SK-N-SH (cell line): ENCODE results near the gene TUBGCP2.

Experiments
- CTCF ChIP-seq: fragments of 200-600 bp; sonication (generic); IDR thresholded peaks from 2 replicates; pipeline ENCODE4 v1.6.1; 2017; ENCODE audit warnings: antibody characterized with exemption, mild to moderate bottlenecking, moderate library complexity
- FOSL2 ChIP-seq: IDR thresholded peaks from 2 replicates; pipeline ENCODE4 v1.4.0; 2012; ENCODE audit warnings: low read depth, mild to moderate bottlenecking, moderate library complexity, borderline replicate concordance
- FOXJ3 ChIP-seq: sonication (generic); formaldehyde crosslinking; IDR thresholded peaks from 2 replicates; pipeline ENCODE4 v1.5.1; 2020; ENCODE audit warnings: mild to moderate bottlenecking, missing genetic modification reagents
- FOXM1 ChIP-seq: IDR thresholded peaks from 2 replicates; pipeline ENCODE4 v1.4.0; 2012; ENCODE audit warnings: low read depth, mild to moderate bottlenecking
- PBX3 ChIP-seq: IDR thresholded peaks from 2 replicates; pipeline ENCODE4; 2012
- RAD21 ChIP-seq: IDR thresholded peaks from 2 replicates; pipeline ENCODE4 v1.6.1; 2012; ENCODE audit warnings: mild to moderate bottlenecking, low read length
- REST ChIP-seq: IDR thresholded peaks from 2 replicates; pipeline ENCODE4 v1.6.1; 2012; ENCODE audit warnings: mild to moderate bottlenecking, low read depth, low read length, moderate library complexity
- RXRA ChIP-seq: IDR thresholded peaks from 2 replicates; pipeline ENCODE4 v1.4.0; 2012; ENCODE audit warnings: low read depth, mild to moderate bottlenecking, borderline replicate concordance
- SIN3A ChIP-seq: IDR thresholded peaks from 2 replicates; pipeline ENCODE4 v1.6.1; 2012; ENCODE audit warnings: low read depth, mild to moderate bottlenecking, low read length, moderate library complexity, borderline replicate concordance
- TAF1 ChIP-seq: IDR thresholded peaks from 2 replicates; pipeline ENCODE4 v1.6.1; 2012; ENCODE audit warnings: low read depth, mild to moderate bottlenecking, low read length, moderate library complexity, borderline replicate concordance

- TF ChIP-seq RAD21 (no peak), FOXJ3 (CRISPR knock-in tag) (no peak), RXRA (no peak), TAF1 (no peak), REST (no peak), FOSL2 (no peak), FOXM1 (no peak), SIN3A (no peak), CTCF (no peak), PBX3 (no peak)
Measured at GRCh38 chr10:133338080-133339071, 29.7 kb upstream of the TUBGCP2 start.
